SU-DHL-6 (cell line): Measurements from ENCODE around the gene RASIP1.

Source experiments
- H2AFZ ChIP-seq: fragments of 200-600 bp; sonication (generic); 2 replicates; pipeline ENCODE4 v1.6.1; 2014; ENCODE audit warnings: low read depth, mild to moderate bottlenecking, moderate library complexity, mixed read lengths, antibody characterized with exemption, low read length; ENCODE audit not compliant: severe bottlenecking
- H3F3A ChIP-seq: fragments of 200-600 bp; shearing (Covaris generic); 2 replicates; pipeline ENCODE4 v1.6.0; 2016; ENCODE audit warnings: antibody characterized with exemption, mild to moderate bottlenecking; ENCODE audit not compliant: insufficient read depth
- H3K27ac ChIP-seq: fragments of 200-600 bp; sonication (generic); 2 replicates; pipeline ENCODE4 v1.5.1; 2016; ENCODE audit warnings: low read depth, mild to moderate bottlenecking, low read length, moderate library complexity, mixed read lengths
- H3K27me3 ChIP-seq: fragments of 200-600 bp; sonication (generic), shearing (Covaris generic); 2 replicates; pipeline ENCODE4 v1.6.0; 2014; ENCODE audit warnings: mild to moderate bottlenecking, low read length
- H3K36me3 ChIP-seq: fragments of 200-600 bp; sonication (generic); 2 replicates; pipeline ENCODE4 v1.6.1; 2014; ENCODE audit warnings: mild to moderate bottlenecking, low read length, mixed read lengths
- H3K4me2 ChIP-seq: fragments of 300-600, 200-600 bp; shearing (Covaris generic), sonication (generic); 2 replicates; pipeline ENCODE4 v1.6.0; 2014; ENCODE audit warnings: low read length, low read depth, mild to moderate bottlenecking; ENCODE audit not compliant: poor library complexity, severe bottlenecking
- H3K4me3 ChIP-seq: fragments of 200-600 bp; sonication (generic); 2 replicates; pipeline ENCODE4 v1.5.1; 2014; ENCODE audit warnings: antibody characterized with exemption, low read length, mild to moderate bottlenecking, mixed read lengths; ENCODE audit not compliant: insufficient read depth, poor library complexity, severe bottlenecking
- H3K79me2 ChIP-seq: fragments of 200-600 bp; sonication (generic); 2 replicates; pipeline ENCODE4 v1.6.1; 2014; ENCODE audit warnings: mild to moderate bottlenecking, low read length, moderate library complexity; ENCODE audit not compliant: insufficient read depth
- H3K9ac ChIP-seq: fragments of 200-600 bp; sonication (generic); 2 replicates; pipeline ENCODE4 v1.7.0; 2014; ENCODE audit warnings: mild to moderate bottlenecking, low read length
- H3K9me2 ChIP-seq: fragments of 200-600 bp; sonication (generic); replicated peaks from 2 replicates; pipeline ENCODE4 v1.6.1; 2014; ENCODE audit warnings: low read length; ENCODE audit not compliant: insufficient read depth
- H3K9me3 ChIP-seq: fragments of 200-600 bp; sonication (generic); 2 replicates; pipeline ENCODE4 v1.6.1; 2014; ENCODE audit warnings: low read length, mixed read lengths; ENCODE audit not compliant: insufficient read depth
- H4K20me1 ChIP-seq: fragments of 200-600 bp; sonication (generic); 2 replicates; pipeline ENCODE4 v1.6.1; 2014; ENCODE audit warnings: low read depth, mild to moderate bottlenecking, antibody characterized with exemption, low read length, moderate library complexity, mixed read lengths
- EZH2phosphoT487 ChIP-seq: fragments of 200-600 bp; sonication (generic), shearing (Covaris generic); conservative IDR thresholded peaks from 2 replicates; pipeline ENCODE4 v1.6.1; 2018; ENCODE audit warnings: mild to moderate bottlenecking, antibody characterized with exemption, low read length, moderate library complexity, mixed read lengths
- TF ChIP-seq, protein P1 (sequence below): fragments of 200-600 bp; sonication (generic); IDR thresholded peaks from one replicate; pipeline ENCODE4 v1.5.1; 2017; ENCODE audit warnings: antibody characterized with exemption, mild to moderate bottlenecking, low read length, moderate library complexity; ENCODE audit not compliant: insufficient read depth, poor library complexity, severe bottlenecking

The RASIP1 gene

DNA sequence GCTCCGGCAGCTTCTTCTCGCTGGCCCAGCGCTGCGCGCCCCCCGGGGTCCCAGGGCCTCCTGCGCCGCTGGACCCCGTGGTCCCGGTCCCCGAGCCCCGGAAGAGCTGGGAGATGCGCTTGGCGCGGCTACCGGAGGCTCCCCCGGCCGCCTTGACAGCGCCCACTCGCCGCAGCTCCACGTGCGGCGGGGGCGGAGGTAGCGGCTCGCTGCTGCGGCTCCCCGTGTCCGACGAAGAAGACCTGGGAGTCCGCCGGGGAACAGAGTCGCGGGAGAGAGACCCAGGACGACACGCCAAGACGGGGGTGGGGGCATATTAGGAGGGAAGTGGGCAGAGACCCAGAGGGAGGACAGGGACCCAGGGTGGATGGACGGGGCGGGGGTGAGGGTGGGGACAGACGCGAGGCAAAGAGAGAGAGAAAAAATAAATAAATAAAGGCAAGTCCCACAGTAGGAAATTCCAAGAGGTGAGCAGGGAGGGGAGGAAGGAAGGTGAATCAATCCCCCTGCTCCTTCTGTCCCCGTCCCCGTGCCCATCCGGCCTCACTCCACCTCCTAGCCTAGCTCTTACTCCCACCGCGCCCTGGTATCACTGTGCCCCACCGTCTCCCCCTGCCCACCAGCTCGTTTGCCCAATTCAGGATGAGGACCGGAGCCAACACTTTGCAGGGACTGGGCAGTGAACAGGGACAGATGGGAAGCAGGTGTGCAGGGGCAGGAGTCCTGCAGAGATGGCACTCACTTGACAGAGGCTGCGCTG lies 826 bp downstream of the RASIP1 start:
- Histone ChIP-seq H3K9ac (no peak overlapping the region), H3F3A (no peaks in the 10 kb centered on the region), H3K4me2 (no peak overlapping the region), H3K27me3 (no peaks in the 10 kb centered on the region), H3K9me2 (no peaks in the 10 kb centered on the region), H3K27ac (no peak overlapping the region), H2AFZ (no peak overlapping the region), H3K79me2 (no peaks in the 10 kb centered on the region), H3K9me3 (no peaks in the 10 kb centered on the region), H4K20me1 (no peaks in the 10 kb centered on the region), H3K36me3 (no peaks in the 10 kb centered on the region), H3K4me3 (no peak overlapping the region)
- TF ChIP-seq EZH2phosphoT487, result no peak
- TF ChIP-seq, protein P1, sequence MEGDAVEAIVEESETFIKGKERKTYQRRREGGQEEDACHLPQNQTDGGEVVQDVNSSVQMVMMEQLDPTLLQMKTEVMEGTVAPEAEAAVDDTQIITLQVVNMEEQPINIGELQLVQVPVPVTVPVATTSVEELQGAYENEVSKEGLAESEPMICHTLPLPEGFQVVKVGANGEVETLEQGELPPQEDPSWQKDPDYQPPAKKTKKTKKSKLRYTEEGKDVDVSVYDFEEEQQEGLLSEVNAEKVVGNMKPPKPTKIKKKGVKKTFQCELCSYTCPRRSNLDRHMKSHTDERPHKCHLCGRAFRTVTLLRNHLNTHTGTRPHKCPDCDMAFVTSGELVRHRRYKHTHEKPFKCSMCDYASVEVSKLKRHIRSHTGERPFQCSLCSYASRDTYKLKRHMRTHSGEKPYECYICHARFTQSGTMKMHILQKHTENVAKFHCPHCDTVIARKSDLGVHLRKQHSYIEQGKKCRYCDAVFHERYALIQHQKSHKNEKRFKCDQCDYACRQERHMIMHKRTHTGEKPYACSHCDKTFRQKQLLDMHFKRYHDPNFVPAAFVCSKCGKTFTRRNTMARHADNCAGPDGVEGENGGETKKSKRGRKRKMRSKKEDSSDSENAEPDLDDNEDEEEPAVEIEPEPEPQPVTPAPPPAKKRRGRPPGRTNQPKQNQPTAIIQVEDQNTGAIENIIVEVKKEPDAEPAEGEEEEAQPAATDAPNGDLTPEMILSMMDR, result no peak

DNA sequence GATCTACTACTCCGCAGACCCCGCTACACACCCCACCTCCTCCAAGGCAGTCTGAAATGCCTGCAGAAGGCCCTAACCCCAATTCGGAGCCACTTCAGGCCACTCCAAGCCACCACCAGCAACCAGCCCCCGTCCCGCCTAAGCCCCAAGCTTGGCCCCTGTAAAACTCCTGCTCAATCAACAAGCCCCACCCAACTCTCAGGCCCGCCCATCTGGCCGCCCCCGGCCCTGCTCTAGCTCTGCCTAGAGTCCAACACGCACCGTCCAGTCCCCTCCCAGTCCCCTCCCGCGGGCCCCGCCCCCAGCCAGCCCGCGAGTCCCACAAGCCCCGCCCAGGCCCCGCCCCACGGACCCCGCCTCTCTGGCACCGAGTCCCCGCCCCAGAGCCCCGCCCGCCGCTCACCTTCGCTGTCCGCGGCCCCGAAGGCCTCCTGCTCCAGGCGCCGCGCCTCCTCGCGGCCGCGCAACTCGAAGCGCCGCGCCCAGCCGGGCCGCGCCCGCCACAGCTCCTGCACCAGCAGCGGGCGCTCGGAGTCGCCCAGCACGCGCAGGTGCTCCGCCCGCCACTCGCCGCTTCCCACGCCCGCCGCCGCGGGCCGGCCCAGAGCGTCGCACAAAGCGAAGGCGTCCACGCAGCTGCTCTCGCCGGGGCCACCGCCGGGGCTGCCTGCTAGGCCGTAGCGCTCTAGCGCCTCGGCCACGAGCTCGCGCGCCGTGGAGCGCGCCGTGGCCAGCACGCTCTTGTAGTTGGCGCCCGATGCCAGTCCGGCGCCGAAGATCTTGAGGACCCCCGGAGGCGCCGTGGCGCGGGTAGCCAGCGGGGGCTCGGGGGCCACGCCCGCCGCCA lies 1.6 kb downstream of the RASIP1 start:
- Histone ChIP-seq H3K27me3 (no peaks in the 10 kb centered on the region), H3K36me3 (no peaks in the 10 kb centered on the region), H3K9ac (no peak overlapping the region), H4K20me1 (no peaks in the 10 kb centered on the region), H3K79me2 (no peaks in the 10 kb centered on the region), H3K4me3 (no peak overlapping the region), H3K9me3 (no peaks in the 10 kb centered on the region), H2AFZ (no peak overlapping the region), H3K27ac (no peak overlapping the region), H3K4me2 (peak overlapping the region; percentile 16), H3F3A (no peaks in the 10 kb centered on the region), H3K9me2 (no peaks in the 10 kb centered on the region)
- no peak for TF ChIP-seq EZH2phosphoT487
- TF ChIP-seq, protein P1, result no peak

DNA sequence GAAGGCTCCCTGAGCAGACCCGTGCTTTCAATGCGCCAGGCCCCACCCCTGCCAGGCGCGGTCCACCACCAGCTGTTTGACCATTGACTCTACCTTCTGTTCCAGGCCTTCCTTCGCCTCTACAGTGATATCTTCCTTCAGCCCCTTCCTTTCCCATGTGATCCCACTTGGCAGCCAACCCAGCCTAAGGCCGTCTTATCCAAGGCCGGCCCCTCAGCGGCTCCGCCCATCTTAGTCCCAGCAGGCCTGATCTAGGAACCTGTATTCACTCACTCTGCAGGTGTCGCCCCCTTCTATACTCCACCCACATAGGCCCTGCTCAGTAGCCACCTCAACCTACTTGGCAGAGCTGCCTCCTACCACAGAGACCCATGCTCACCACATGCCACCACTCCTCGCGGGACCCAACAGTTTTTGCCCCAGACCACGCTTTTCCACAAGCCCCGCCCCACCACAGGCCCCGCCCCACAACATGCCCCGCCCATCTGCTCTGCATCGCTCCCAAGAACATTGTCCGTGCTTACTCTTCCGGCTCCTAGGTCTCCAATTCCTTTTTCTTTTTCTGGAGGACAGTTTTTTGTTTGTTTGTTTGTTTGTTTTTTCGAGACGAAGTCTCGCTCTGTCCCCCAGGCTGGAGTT lies 2.9 kb downstream of the RASIP1 start:
- Histone ChIP-seq H3K27ac (no peak overlapping the region), H3K79me2 (no peaks in the 10 kb centered on the region), H4K20me1 (no peaks in the 10 kb centered on the region), H3K9me2 (no peaks in the 10 kb centered on the region), H3K9me3 (no peaks in the 10 kb centered on the region), H3K9ac (no peak overlapping the region), H2AFZ (no peak overlapping the region), H3K4me3 (no peak overlapping the region), H3K27me3 (no peaks in the 10 kb centered on the region), H3F3A (no peaks in the 10 kb centered on the region), H3K36me3 (no peaks in the 10 kb centered on the region), H3K4me2 (no peak overlapping the region)
- no peak for TF ChIP-seq EZH2phosphoT487
- TF ChIP-seq, protein P1, result no peak
